ENCODE results near the gene G6PC3. TPM values are rescaled to one million over a fixed set of nuclear protein-coding genes. Genes with fewer than 3 reads are reported as not detected.

Gene G6PC3
- total RNA-seq, 1 donor from 2014 or later = 38.3 TPM

DNA sequence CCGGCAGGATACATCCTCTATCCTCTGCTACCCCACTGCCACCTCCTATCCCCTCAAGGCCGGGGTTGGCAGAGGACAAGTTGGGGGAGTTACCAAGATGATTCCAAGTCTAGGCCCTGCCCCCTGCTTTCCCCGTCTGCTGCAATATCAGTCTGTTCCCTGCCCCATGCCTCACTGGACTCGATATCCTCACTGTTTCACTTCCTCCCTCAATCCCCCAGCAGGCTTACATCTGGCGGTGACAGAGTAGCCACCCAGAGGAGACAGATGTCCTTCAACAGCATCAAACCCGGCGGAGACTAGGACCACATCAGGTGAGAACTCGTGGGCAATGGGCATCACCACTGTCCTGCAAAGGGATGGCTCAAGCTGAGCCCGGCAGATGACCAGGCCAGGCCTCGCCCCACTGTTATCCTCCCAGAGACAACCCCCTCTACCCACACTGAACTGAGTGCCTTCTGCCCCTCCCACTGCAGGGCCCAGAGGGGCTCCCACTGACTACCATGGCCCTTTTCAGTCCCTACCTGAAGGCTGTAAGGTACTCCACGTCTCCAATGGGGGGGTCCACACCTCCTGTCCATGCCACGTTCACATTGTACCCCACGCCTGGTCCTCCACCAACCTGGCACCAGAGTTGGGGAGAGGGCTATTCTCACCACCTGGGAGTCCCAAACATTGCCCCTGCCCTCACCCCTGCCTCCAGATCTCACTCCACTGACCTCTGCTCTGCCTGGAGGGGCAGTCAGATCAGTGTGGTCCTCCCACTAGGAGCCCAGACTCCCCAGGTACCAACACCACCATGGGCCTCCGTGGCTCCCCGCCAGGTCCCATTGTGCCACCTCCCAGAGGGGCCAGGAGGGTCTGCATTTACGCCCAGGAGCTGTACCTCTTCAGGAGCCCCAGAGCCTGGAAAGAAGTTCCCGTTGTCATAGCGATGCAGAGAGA, 9.6 kb downstream of the G6PC3 start:
- no peak for DNase-seq (ENCODE audit: low spot score)
- intact Hi-C loops (cut with DNase I) = no loop called here
- ATAC-seq = no peak

DNA sequence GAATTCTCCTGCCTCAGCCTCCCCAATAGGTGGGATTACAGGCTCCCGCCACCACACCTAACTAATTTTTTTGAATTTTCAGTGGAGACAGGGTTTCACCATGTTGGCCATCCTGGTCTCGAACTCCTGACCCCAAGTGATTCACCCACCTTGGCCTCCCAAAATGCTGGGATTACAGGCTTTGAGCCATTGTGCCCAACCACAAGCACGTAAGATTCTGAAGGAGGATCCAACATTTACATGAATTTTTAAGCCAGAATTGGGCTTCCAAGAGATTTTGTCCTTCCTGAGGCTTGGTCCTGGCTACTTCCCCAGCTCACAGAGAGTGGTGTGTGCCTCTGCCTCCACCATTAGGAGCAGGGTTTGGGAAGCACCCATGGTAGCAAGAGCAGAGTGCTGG, 11.1 kb downstream of the G6PC3 start:
- intact Hi-C loops (cut with DNase I) = no loop called here
- no peak for DNase-seq (ENCODE audit: low spot score)
- no peak for ATAC-seq

DNA sequence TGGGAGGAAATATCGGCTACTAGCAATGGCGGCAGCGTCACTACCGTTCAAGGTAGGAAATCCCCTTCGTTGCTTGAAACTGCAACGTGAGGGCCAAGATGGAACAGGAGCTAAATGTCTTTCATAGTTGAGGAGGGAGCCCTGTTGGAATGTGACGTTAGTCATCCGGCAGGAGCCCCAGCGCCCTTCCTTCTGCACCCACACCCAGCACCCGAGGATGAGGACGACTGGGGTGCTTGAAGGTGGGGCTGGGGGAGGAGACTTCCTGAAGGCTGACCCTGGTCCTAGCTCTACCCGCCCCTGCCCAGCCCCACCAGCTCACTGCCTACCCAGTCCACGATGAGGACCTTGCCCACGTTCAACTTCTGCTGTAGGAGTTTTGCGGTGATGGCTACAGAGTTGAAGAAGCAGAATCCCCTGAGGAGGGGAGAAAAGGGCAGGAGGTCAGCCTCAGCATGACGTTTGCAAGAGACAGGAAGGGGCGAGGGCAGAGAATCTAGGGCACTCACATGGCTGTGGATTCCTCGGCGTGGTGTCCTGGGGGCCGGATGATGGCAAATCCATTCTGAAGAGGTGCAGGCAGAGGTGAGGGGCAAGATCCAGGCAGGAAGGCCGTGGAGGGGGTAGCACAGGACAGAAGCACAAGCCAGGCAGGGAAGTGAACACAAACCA, 11.9 kb downstream of the G6PC3 start:
- intact Hi-C loops (cut with DNase I) = no loop called here
- no peak for DNase-seq (ENCODE audit: low spot score)
- no peak for ATAC-seq

GRCh38 chr17:44083250-44083849, 12.8 kb downstream of the G6PC3 start:
- DNase-seq (ENCODE audit: low spot score) (no peak), ATAC-seq (no peak)
- intact Hi-C loops (cut with DNase I) = no loop called here

- DNase-seq (ENCODE audit: low spot score) = no peak
- intact Hi-C loops (cut with DNase I) = no loop called here
- no peak for ATAC-seq
These were observed 13.6 kb downstream of the G6PC3 start for GRCh38 chr17:44084131-44084538.

- DNase-seq (ENCODE audit: low spot score) (no peak), ATAC-seq (no peak)
- intact Hi-C loops (cut with DNase I) = loop anchor here (5.0 kb wide), 1 partner anchor 1778 kb away; no protein-coding TSS in a partner anchor
These were observed 14.4 kb downstream of the G6PC3 start for GRCh38 chr17:44084921-44085320.

DNA sequence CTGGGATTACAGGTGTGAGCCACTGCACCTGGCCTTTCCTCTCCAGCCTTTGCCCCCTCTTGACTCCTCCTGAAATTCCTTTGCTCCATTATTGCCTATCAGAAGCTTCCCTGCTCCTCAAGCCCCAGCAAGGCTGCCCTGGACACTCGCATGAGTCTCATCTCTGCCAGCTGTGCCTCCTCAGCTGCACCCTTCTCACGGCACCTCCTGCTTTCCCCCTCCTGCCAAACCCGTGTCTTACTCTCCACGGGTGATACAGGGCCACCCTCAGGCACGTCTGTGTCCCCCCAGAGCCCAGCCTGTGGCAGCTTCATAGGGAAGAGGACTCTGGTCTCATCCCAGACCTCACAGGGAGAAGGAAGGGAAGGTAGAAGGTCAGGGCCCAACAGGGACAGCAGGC, 15.4 kb downstream of the G6PC3 start:
- no peak for ATAC-seq
- intact Hi-C loops (cut with DNase I) = loop anchor here (5.0 kb wide), 1 partner anchor 1779 kb away; no protein-coding TSS in a partner anchor

GRCh38 chr17:44086364-44087311, 16.1 kb downstream of the G6PC3 start:
- ATAC-seq = peak; percentile 45
- intact Hi-C loops (cut with DNase I) = loop anchor here (5.0 kb wide), 1 partner anchor 1779 kb away; no protein-coding TSS in a partner anchor
- DNase-seq (ENCODE audit: low spot score) = no peak

More for the DNA sequence above, 15.4 kb downstream of the G6PC3 start:
- no peak for DNase-seq (ENCODE audit: low spot score)

GRCh38 chr17:44087319-44087718, 16.8 kb downstream of the G6PC3 start:
- DNase-seq (ENCODE audit: low spot score) (no peak), ATAC-seq (no peak)

DNA sequence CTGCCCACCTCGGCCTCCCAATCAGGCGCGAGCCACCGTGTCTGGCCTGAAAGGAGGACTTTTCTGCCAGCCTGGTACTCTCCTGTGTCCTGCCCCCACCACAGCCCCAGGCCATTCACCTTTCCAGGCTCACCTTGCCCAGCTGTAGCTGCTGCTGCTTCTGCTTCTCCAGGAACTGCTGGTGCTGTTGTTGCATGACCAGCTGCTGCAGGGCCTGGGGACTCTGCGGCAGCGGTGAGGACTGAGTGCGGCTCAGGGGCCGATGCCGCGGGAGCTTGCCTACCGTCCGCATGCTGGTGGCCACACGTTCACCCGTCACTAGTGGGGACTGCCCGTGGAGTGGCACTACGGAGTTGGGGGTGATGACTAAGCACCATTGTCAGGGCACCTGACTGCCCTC, 17.7 kb downstream of the G6PC3 start:
- no peak for DNase-seq (ENCODE audit: low spot score)
- ATAC-seq = no peak
- intact Hi-C loops (cut with DNase I) = loop anchor here (5.0 kb wide), 1 partner anchor 1781 kb away; no protein-coding TSS in a partner anchor

More at GRCh38 chr17:44087319-44087718, 16.8 kb downstream of the G6PC3 start:
- intact Hi-C loops (cut with DNase I) = loop anchor here (5.0 kb wide), 1 partner anchor 1780 kb away; no protein-coding TSS in a partner anchor

- ATAC-seq = no peak
- intact Hi-C loops (cut with DNase I) = no loop called here
- no peak for DNase-seq (ENCODE audit: low spot score)
These were observed 20.9 kb downstream of the G6PC3 start for GRCh38 chr17:44091200-44091997.

DNA sequence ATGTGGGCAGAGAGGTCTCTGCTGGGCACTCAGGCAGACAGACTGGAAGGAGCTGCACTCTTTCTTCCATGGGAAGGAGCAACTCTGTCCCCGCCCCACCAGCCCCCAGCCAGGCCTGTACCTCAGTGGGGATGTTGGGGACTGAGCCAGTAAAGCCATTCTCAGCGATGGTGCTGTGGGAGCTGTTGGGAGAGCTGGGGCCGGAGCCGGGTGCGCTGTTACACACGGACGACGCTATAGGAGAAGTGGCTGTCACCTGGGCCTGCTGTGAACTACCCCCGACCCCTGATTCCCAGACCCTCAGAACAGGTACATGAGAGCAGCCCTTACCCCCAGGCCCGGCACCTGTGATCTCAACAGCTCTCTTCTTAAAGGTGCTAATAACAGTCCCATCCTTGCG, 21.5 kb downstream of the G6PC3 start:
- DNase-seq (ENCODE audit: low spot score) (no peak), ATAC-seq (no peak)
- intact Hi-C loops (cut with DNase I) = no loop called here

GRCh38 chr17:44093231-44093900, 22.8 kb downstream of the G6PC3 start:
- intact Hi-C loops (cut with DNase I) = no loop called here
- ATAC-seq = no peak

GRCh38 chr17:44094701-44095387, 24.3 kb downstream of the G6PC3 start:
- intact Hi-C loops (cut with DNase I) = no loop called here
- ATAC-seq = no peak
- no peak for DNase-seq (ENCODE audit: low spot score)

More at GRCh38 chr17:44093231-44093900, 22.8 kb downstream of the G6PC3 start:
- DNase-seq (ENCODE audit: low spot score) = no peak

DNA sequence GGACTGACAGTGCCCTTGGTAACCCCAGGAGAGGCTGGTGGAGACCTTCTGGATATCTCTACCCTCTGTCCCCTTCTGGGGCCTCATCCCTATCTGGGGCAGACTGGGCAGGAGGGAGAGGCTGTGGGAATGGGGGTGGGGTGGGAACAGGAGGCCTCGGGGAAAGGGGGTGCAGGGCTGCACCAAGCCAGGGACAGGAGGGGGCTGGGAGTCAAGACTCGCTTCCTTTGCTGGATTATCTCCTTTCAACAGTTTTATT, 24.8 kb downstream of the G6PC3 start:
- DNase-seq (ENCODE audit: low spot score) (no peak), ATAC-seq (no peak)
- intact Hi-C loops (cut with DNase I) = no loop called here

DNA sequence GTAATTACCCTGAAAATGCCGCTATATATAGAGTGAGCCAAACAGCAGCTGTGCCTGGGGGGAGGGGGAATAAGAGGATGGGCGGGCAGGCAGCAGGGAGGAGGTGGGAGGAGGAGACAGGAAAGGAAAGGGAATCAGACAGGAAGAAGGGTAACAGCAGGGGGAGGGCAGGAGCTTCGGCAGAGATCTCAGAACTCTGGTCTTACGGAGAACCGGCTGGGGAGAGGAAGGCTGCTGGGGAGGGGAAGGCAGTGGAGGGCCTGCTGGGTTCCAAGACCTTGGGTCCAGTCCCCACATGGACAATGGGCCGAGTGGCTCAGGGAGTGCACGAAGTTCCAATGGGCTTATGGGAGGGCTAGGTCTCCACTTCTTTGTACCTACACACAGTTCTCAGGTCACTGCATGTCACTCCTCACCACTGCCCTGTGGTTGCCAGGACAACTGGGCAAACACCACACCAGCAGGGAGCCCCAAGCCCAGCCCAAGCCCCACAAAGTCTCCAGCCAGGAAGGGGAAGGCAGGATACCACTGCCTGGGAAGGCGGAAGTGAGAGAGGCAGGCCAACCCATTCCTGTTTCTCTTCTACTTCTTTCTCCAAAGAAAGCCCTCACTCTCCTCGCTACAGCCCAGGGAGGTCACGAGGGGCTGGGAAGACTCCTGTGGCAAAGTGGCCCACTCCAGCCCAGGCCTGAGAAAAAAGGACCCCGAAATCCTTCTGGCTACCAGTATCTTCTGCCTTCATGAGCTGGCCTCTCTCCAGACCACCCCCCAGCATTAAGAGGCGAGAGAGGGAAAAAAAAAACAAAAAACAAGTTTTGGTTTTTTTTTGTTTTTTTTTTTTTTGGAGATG, 25.3 kb downstream of the G6PC3 start:
- DNase-seq (ENCODE audit: low spot score) (peak; percentile 74), ATAC-seq (peak; percentile 84)
- intact Hi-C loops (cut with DNase I) = no loop called here

Data from sciatic nerve (tissue), 2 donors.